IMR-90 (cell line): ENCODE measurements around the gene CHMP4A. TPM values are rescaled to one million over a fixed set of nuclear protein-coding genes. Genes with fewer than 3 reads are reported as not detected.
A peak's percentile ranks its signal among the peaks of the same experiment; 100 is the strongest.

Source experiments
- ATAC-seq: fragments of 200-7000 bp; cut with Tn5 transposase; 2 replicates; pipeline ENCODE4 v1.9.1; 2020; ENCODE audit warnings: low read depth, mild to moderate bottlenecking, moderate library complexity
- BruUV-seq: library from RNA; stranded (reverse); fragments of 400-500 nt; replicated peaks from 2 replicates; lab custom pipeline; 2021; lab: Mats Ljungman, UMichigan
- CTCF ChIA-PET: fragments of 300-600 bp; formaldehyde crosslinking; extraction: SDS; loops from one replicate; lab custom pipeline; 2021; ENCODE audit warnings: antibody characterized with exemption; lab: Yijun Ruan, JAX
- POLR2A ChIA-PET: fragments of 300-600 bp; sonication (Branson Sonifier 250); formaldehyde crosslinking; loops from one replicate; lab custom pipeline; 2022; ENCODE audit warnings: antibody characterized with exemption; ENCODE audit not compliant: unreplicated experiment; lab: Charles Lee
- DNase-seq: peaks from one replicate; pipeline ENCODE4 v3.0.0; 2013
- H2AFZ ChIP-seq: replicated peaks from 2 replicates; pipeline ENCODE3; 2013; ENCODE audit warnings: low read length, mild to moderate bottlenecking; ENCODE audit not compliant: poor library complexity
- H2AK5ac ChIP-seq: 2 replicates; pipeline ENCODE4 v1.6.1; 2013; ENCODE audit warnings: low read depth, low read length, inconsistent platforms
- H2AK9ac ChIP-seq: replicated peaks from 2 replicates; pipeline ENCODE3; 2013; ENCODE audit warnings: mild to moderate bottlenecking, low read depth, low read length, moderate library complexity; ENCODE audit not compliant: poor library complexity
- H2BK120ac ChIP-seq: 2 replicates; pipeline ENCODE4 v1.6.1; 2013; ENCODE audit warnings: low read depth, low read length, inconsistent platforms
- H2BK15ac ChIP-seq: 3 replicates; pipeline ENCODE4 v1.6.1; 2013; ENCODE audit warnings: low read depth, low read length, inconsistent platforms
- H2BK20ac ChIP-seq: 2 replicates; pipeline ENCODE4 v1.6.1; 2013; ENCODE audit warnings: low read depth, mild to moderate bottlenecking, inconsistent platforms, low read length, moderate library complexity
- H2BK5ac ChIP-seq: 2 replicates; pipeline ENCODE4 v1.6.1; 2013; ENCODE audit warnings: mild to moderate bottlenecking, low read depth, low read length, inconsistent platforms; ENCODE audit not compliant: poor library complexity, severe bottlenecking
- H3K14ac ChIP-seq: replicated peaks from 2 replicates; pipeline ENCODE4 v1.6.1; 2013; ENCODE audit warnings: low read depth, low read length, inconsistent platforms
- H3K18ac ChIP-seq: 2 replicates; pipeline ENCODE4 v1.6.1; 2013; ENCODE audit warnings: low read depth, low read length, control low read depth
- H3K23ac ChIP-seq: 2 replicates; pipeline ENCODE4 v1.6.1; 2013; ENCODE audit warnings: low read depth, low read length, inconsistent platforms
- H3K27ac ChIP-seq: 2 replicates; pipeline ENCODE4 v1.5.1; 2013; ENCODE audit warnings: mild to moderate bottlenecking, control low read depth, low read length; ENCODE audit not compliant: insufficient read depth
- H3K27me3 ChIP-seq: 2 replicates; pipeline ENCODE4 v1.6.1; 2013; ENCODE audit warnings: low read length; ENCODE audit not compliant: control insufficient read depth, insufficient read depth
- H3K36me3 ChIP-seq: 2 replicates; pipeline ENCODE4 v1.6.1; 2013; ENCODE audit warnings: low read length, mixed read lengths; ENCODE audit not compliant: control insufficient read depth, insufficient read depth
- H3K4ac ChIP-seq: 2 replicates; pipeline ENCODE4 v1.6.1; 2013; ENCODE audit warnings: low read depth, low read length, inconsistent platforms
- H3K4me1 ChIP-seq: 2 replicates; pipeline ENCODE4 v1.6.1; 2013; ENCODE audit warnings: low read length, mixed read lengths; ENCODE audit not compliant: control insufficient read depth, insufficient read depth
- H3K4me2 ChIP-seq: 2 replicates; pipeline ENCODE4 v1.6.1; 2013; ENCODE audit warnings: low read depth, mild to moderate bottlenecking, control low read depth, low read length, moderate library complexity
- H3K4me3 ChIP-seq: 2 replicates; pipeline ENCODE4 v1.5.1; 2013; ENCODE audit warnings: low read depth, mild to moderate bottlenecking, control low read depth, low read length, moderate library complexity; ENCODE audit not compliant: insufficient read depth
- H3K56ac ChIP-seq: 2 replicates; pipeline ENCODE4 v1.6.1; 2013; ENCODE audit warnings: low read length, inconsistent platforms; ENCODE audit not compliant: insufficient read depth; ENCODE audit errors: extremely low read depth
- H3K79me1 ChIP-seq, 2 experiments: 2 replicates each; pipeline ENCODE4 v1.6.1; 2013; ENCODE audit warnings: low read length in 2 of 2, inconsistent platforms in 1 of 2, low read depth in 1 of 2
- H3K9ac ChIP-seq: 2 replicates; pipeline ENCODE4 v1.6.1; 2013; ENCODE audit warnings: low read depth, low read length, control low read depth
- H3K9me1 ChIP-seq: 2 replicates; pipeline ENCODE4 v1.6.1; 2013; ENCODE audit warnings: low read length, inconsistent platforms; ENCODE audit not compliant: insufficient read depth
- H3K9me3 ChIP-seq: 2 replicates; pipeline ENCODE4 v1.6.1; 2013; ENCODE audit warnings: low read length; ENCODE audit not compliant: control insufficient read depth, insufficient read depth
- H4K20me1 ChIP-seq: 2 replicates; pipeline ENCODE4 v1.6.1; 2013; ENCODE audit warnings: low read length, inconsistent platforms; ENCODE audit not compliant: insufficient read depth
- H4K5ac ChIP-seq: 2 replicates; pipeline ENCODE4 v1.6.1; 2013; ENCODE audit warnings: mild to moderate bottlenecking, low read depth, low read length, control low read depth
- H4K8ac ChIP-seq, 2 experiments: 2 replicates each; pipeline ENCODE4 v1.6.1; 2013; ENCODE audit warnings: low read depth in 2 of 2, low read length in 2 of 2, control low read depth in 1 of 2, inconsistent platforms in 1 of 2
- H4K91ac ChIP-seq: 2 replicates; pipeline ENCODE4 v1.6.1; 2013; ENCODE audit warnings: low read depth, low read length, inconsistent platforms; ENCODE audit not compliant: insufficient read depth
- BHLHE40 ChIP-seq: fragments of 150-350 bp; IDR thresholded peaks from 2 replicates; pipeline ENCODE4 v1.6.1; 2016; ENCODE audit warnings: mild to moderate bottlenecking, low read depth, low read length
- CEBPB ChIP-seq: IDR thresholded peaks from 2 replicates; pipeline ENCODE4 v1.6.1; 2012; ENCODE audit warnings: low read depth, low read length, improper control_type of control experiment
- CHD1 ChIP-seq: IDR thresholded peaks from 2 replicates; pipeline ENCODE4 v1.6.1; 2012; ENCODE audit warnings: low read depth, low read length, improper control_type of control experiment
- CTCF ChIP-seq: conservative IDR thresholded peaks from 2 replicates; pipeline ENCODE4 v1.5.1; 2012; ENCODE audit warnings: mild to moderate bottlenecking, low read depth, low read length, improper control_type of control experiment
- FOS ChIP-seq: fragments of 150-350 bp; IDR thresholded peaks from 2 replicates; pipeline ENCODE4 v1.6.1; 2016; ENCODE audit warnings: low read depth, low read length
- MAFK ChIP-seq: IDR thresholded peaks from 2 replicates; pipeline ENCODE4 v1.6.1; 2012; ENCODE audit warnings: low read depth, low read length, improper control_type of control experiment
- MAZ ChIP-seq: IDR thresholded peaks from 2 replicates; pipeline ENCODE4 v1.6.1; 2012; ENCODE audit warnings: low read depth, mild to moderate bottlenecking, low read length, improper control_type of control experiment, moderate library complexity, borderline replicate concordance
- MXI1 ChIP-seq: IDR thresholded peaks from 2 replicates; pipeline ENCODE4 v1.6.1; 2012; ENCODE audit warnings: low read depth, mild to moderate bottlenecking, low read length, moderate library complexity, borderline replicate concordance
- NFE2L2 ChIP-seq: fragments of 150-350 bp; IDR thresholded peaks from 2 replicates; pipeline ENCODE4 v1.6.1; 2016; ENCODE audit warnings: low read depth, mild to moderate bottlenecking, low read length
- RAD21 ChIP-seq: IDR thresholded peaks from 2 replicates; pipeline ENCODE4 v1.6.1; 2012; ENCODE audit warnings: low read length, improper control_type of control experiment
- SMC3 ChIP-seq: fragments of 150-350 bp; IDR thresholded peaks from 2 replicates; pipeline ENCODE4 v1.6.1; 2016; ENCODE audit warnings: low read depth, mild to moderate bottlenecking, antibody characterized with exemption, low read length, moderate library complexity
- WGBS, 2 experiments: methylation state at CpG; one replicate each; pipeline versions ENCODE4 v1.1.5 to v1.1.7; 2013; ENCODE audit warnings: missing lambda C conversion rate in 2 of 2; ENCODE audit not compliant: insufficient read length in 1 of 2; ENCODE audit errors: extremely low coverage in 2 of 2; 5-methylcytosine and 5-hydroxymethylcytosine counted together
- dilution Hi-C: fragments of 300-500 bp; cut with HindIII; formaldehyde crosslinking; loops from one replicate; pipeline ENCODE4 v1.14.3; 2018; ENCODE audit warnings: low sequenced_read_pairs; ENCODE audit not compliant: unreplicated experiment
- in situ Hi-C: fragments of 300-500 bp; cut with MboI; formaldehyde crosslinking; loops from 3 replicates; pipeline ENCODE4 v1.14.3; 2019; ENCODE audit warnings: low sequenced_read_pairs, inconsistent platforms, mixed read lengths
- intact Hi-C: fragments of 100-400 bp; cut with micrococcal nuclease; formaldehyde crosslinking; loops from 2 replicates; pipeline ENCODE4 v1.10.0; 2022
- polyA plus RNA-seq, 3 experiments: library from polyadenylated mRNA; depleted of rRNA; stranded (reverse); fragments of >200 nt; gene quantifications; 2 replicates each; pipeline ENCODE4 v1.2.3, GENCODE V29; 2012; ENCODE audit warnings: low replicate concordance in 1 of 3
- total RNA-seq: library from RNA; depleted of rRNA; stranded (reverse); fragments of >200 nt; gene quantifications from 2 replicates; pipeline ENCODE4 v1.2.3, GENCODE V29; 2012
- TF ChIP-seq, protein P1 (sequence below): fragments of 150-350 bp; IDR thresholded peaks from 2 replicates; pipeline ENCODE4 v1.6.1; 2017; ENCODE audit warnings: mild to moderate bottlenecking, antibody characterized with exemption, low read length, low read depth
- TF ChIP-seq, protein P2 (sequence below): fragments of 150-350 bp; IDR thresholded peaks from 2 replicates; pipeline ENCODE4 v1.6.1; 2016; ENCODE audit warnings: low read depth, mild to moderate bottlenecking, low read length, moderate library complexity, borderline replicate concordance

Gene CHMP4A
- total and polyA plus RNA-seq, 2 of the 4 experiments (the other 2 are of a cell fraction) = 22.0 to 63.8 TPM

DNA sequence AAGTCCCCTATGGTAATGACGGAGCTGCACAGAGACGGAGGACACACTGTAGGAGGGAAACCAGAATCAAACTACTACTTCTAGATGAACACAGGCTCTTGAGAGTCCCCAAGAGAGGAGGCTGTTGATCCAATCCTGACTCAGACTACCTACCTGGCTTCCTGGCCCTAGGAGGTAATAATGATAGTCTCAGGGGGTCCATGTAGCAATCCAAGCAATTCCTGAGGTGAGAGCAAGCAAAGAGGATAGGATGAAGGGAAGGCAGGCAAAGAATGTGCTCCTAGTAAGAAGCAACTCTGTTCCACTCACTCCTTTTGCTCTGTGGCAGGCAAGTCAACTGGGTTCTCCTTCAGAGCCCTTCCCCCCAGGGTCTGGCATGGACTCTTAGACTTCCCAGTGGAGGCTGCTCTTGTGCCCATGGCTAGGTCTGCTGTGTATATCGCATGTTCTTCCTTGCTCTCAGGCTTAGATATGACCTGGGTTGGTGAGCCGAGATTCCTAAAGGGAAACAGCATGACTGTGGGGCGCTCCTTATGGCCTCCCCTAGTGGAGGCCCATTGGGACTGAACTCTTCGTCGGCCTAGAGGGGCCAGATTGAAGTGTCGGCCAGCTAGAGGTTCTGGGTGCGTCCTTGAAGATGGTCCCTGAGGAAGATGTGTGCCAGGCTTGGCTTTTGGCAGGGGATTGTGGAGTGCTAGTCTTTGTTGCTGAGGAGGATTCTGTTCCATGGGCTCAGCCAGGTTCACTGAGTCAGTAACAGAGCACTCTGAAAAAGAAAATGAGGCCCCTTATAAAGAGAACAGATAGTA lies 27.0 kb upstream of the CHMP4A start:
- no peak overlapping the region for H3K27ac ChIP-seq
- POLR2A ChIA-PET = no interaction called here

More for the DNA sequence above, 27.0 kb upstream of the CHMP4A start:
- no peak overlapping the region for H2BK120ac ChIP-seq
- H2AK5ac ChIP-seq = no peak overlapping the region
- H2AFZ ChIP-seq = no peak overlapping the region
- in situ Hi-C loops = loop anchor here (5.0 kb wide), 1 partner anchor 57 kb away; the partner anchor contains the start of genes DHRS1 and NOP9
- no peak for DNase-seq
- H3K9me1 ChIP-seq = peaks cover 27% of the 10 kb centered on the region
- intact Hi-C loops = loop anchor here (5.0 kb wide), 1 partner anchor 228 kb away; no protein-coding TSS in a partner anchor
- H3K4me2 ChIP-seq = no peak overlapping the region
- CTCF ChIA-PET = no interaction called here
- H2BK5ac ChIP-seq = no peak overlapping the region
- peaks cover 44% of the 10 kb centered on the region for H3K36me3 ChIP-seq
- WGBS, 2 experiments = no CpG with 5 or more reads among the region's 9 CpGs
- no peak overlapping the region for H3K4me3 ChIP-seq
- H4K8ac ChIP-seq = no peak overlapping the region; a peak in 1 of 4 replicates
- no peak for TF ChIP-seq CHD1
- TF ChIP-seq, protein P1, sequence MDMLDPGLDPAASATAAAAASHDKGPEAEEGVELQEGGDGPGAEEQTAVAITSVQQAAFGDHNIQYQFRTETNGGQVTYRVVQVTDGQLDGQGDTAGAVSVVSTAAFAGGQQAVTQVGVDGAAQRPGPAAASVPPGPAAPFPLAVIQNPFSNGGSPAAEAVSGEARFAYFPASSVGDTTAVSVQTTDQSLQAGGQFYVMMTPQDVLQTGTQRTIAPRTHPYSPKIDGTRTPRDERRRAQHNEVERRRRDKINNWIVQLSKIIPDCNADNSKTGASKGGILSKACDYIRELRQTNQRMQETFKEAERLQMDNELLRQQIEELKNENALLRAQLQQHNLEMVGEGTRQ = no peak
- TF ChIP-seq SMC3 = no peak
- TF ChIP-seq MXI1 = no peak
- TF ChIP-seq CTCF = no peak
- TF ChIP-seq RAD21 = no peak
- TF ChIP-seq FOS = no peak
- TF ChIP-seq BHLHE40 = no peak
- TF ChIP-seq, protein P2, sequence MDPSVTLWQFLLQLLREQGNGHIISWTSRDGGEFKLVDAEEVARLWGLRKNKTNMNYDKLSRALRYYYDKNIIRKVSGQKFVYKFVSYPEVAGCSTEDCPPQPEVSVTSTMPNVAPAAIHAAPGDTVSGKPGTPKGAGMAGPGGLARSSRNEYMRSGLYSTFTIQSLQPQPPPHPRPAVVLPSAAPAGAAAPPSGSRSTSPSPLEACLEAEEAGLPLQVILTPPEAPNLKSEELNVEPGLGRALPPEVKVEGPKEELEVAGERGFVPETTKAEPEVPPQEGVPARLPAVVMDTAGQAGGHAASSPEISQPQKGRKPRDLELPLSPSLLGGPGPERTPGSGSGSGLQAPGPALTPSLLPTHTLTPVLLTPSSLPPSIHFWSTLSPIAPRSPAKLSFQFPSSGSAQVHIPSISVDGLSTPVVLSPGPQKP = no peak
- TF ChIP-seq MAZ = no peak
- no peak for TF ChIP-seq CEBPB
- no peak for TF ChIP-seq MAFK
- no peak for TF ChIP-seq NFE2L2
- H4K5ac ChIP-seq = no peak overlapping the region
- peaks cover 42 to 67% of the 10 kb centered on the region in 2 experiments for H3K79me1 ChIP-seq
- no peak overlapping the region for H3K4ac ChIP-seq
- H3K4me1 ChIP-seq = peaks cover 13% of the 10 kb centered on the region
- H3K27me3 ChIP-seq = no peaks in the 10 kb centered on the region
- H3K56ac ChIP-seq = no peak overlapping the region
- H4K20me1 ChIP-seq = peaks cover 4% of the 10 kb centered on the region
- no peak for ATAC-seq
- BruUV-seq = no TSS peak
- H3K9ac ChIP-seq = no peak overlapping the region
- H3K14ac ChIP-seq = no peak overlapping the region
- H3K18ac ChIP-seq = no peak overlapping the region
- dilution Hi-C loops = no loop called here
- H2BK20ac ChIP-seq = no peak overlapping the region
- H3K9me3 ChIP-seq = no peaks in the 10 kb centered on the region
- no peak overlapping the region for H4K91ac ChIP-seq
- H2AK9ac ChIP-seq = peak overlapping the region; percentile 74
- H2BK15ac ChIP-seq = no peak overlapping the region
- H3K23ac ChIP-seq = no peak overlapping the region
